Jurkat, Clone E6-1 (cell line): Measurements from ENCODE around the gene GALNT12. TPM values are rescaled to one million over a fixed set of nuclear protein-coding genes. Genes with fewer than 3 reads are reported as not detected.
A peak's percentile ranks its signal among the peaks of the same experiment; 100 is the strongest.

ENCODE experiments used
- DNase-seq: peaks from one replicate; pipeline ENCODE4 v3.0.0-alpha.2; 2011; ENCODE audit warnings: low read depth, low spot score
- H3K4me3 ChIP-seq: 2 replicates; pipeline ENCODE4 v1.5.1; 2011; ENCODE audit warnings: mild to moderate bottlenecking, low read length, control low read depth, moderate library complexity
- polyA plus RNA-seq: library from polyadenylated mRNA; unstranded; fragments of >200 nt; gene quantifications from one replicate; pipeline ENCODE4 v1.2.1, GENCODE V29; 2012; ENCODE audit warnings: missing spikeins; ENCODE audit not compliant: insufficient read length, insufficient read depth

GALNT12 gene, protein sequence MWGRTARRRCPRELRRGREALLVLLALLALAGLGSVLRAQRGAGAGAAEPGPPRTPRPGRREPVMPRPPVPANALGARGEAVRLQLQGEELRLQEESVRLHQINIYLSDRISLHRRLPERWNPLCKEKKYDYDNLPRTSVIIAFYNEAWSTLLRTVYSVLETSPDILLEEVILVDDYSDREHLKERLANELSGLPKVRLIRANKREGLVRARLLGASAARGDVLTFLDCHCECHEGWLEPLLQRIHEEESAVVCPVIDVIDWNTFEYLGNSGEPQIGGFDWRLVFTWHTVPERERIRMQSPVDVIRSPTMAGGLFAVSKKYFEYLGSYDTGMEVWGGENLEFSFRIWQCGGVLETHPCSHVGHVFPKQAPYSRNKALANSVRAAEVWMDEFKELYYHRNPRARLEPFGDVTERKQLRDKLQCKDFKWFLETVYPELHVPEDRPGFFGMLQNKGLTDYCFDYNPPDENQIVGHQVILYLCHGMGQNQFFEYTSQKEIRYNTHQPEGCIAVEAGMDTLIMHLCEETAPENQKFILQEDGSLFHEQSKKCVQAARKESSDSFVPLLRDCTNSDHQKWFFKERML
- polyA plus RNA-seq, result 27.5 TPM

DNA sequence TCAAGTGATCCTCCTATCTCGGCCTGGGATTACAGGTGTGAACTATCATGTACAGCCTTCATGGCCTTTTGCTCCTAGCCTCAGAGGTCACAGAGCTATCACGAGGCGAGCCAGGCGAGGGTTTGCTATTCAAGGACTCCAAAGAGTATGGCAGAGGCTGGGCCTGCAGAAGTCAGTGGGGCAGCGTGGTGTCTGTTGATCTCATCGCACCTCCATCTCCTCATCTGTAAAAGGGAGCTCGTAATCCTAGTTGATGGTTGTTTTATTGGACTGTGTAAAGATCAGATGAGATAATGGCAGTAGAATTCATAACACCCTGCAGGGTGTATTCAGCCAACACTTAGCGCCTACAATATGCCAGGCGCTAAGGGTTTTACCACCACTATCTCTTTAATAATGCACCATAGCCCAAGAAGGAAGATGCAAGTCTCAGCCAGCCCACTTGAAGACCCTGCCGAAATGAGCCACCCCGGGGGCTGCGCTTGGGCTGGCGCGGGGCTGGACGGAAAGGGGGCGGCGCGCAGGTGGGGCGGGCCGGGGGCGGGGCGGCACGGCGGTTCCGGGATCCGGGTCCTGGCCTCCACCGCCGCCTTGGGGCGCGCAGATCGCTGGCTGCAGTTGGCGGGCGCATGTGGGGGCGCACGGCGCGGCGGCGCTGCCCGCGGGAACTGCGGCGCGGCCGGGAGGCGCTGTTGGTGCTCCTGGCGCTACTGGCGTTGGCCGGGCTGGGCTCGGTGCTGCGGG, at the start of gene GALNT12:
TSS of gene GALNT12 (plus strand) at position 601 of the 744 bp plus-strand sequence. CDS start at position 630, 29 bp downstream.
- H3K4me3 ChIP-seq, result peak within 1 kb of the TSS; percentile 69
- no peak for DNase-seq

DNA sequence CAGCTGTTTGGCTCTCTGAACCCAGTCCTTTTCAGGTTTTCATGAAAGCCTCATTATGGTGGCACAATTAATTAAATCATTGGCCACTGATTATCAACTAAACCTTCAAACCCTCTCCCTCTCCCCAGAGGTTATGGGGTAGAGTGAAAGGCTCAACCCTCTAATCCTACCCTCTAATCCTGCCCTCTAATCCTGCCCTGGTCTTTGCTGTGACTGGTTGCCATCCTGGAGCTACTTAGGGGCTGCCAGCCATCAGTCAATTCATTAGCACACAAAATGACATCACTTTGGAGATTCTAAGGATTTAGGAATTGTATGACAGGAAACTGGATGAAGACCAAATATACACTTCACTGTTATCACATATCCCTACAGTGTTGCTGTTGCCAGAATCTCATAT, 47.2 kb upstream of the GALNT12 start:
- no peak overlapping the region for H3K4me3 ChIP-seq
- no peak for DNase-seq

DNA sequence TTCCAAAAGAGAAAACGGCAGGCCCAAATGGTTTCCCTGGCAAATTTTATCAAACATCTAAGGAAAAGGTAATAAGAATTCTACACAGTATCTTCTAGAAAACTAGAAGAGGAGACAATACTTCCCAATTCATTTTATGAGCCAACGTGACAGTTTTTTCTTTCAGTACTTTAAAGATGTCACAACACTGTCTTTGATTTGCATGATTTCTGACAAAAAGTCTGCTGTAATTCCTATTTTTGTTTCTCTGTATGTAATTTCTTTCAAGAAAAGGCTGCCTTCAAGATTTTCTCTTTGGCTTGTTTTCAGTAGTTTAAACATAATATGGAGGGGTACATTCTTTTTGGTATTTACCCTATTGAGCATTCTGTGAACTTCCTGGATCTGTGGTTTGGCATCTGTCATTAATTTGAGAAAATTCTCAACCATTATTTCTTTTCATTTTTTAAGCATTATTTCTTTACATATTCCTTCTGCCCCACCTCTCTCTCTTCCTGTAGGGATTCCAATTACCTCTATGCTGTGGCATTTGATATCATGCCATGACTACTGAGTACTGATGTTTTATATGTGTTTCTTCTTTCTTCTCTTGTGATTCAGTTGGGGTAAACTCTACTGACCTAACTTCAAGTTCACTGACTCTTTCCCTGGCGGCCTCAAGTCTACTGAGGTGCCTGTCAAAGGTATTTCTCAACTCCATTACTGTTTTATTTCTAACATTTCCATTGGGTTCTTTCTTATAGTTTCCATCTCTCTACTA, 43.3 kb upstream of the GALNT12 start:
- no peak for DNase-seq
- no peak overlapping the region for H3K4me3 ChIP-seq

DNA sequence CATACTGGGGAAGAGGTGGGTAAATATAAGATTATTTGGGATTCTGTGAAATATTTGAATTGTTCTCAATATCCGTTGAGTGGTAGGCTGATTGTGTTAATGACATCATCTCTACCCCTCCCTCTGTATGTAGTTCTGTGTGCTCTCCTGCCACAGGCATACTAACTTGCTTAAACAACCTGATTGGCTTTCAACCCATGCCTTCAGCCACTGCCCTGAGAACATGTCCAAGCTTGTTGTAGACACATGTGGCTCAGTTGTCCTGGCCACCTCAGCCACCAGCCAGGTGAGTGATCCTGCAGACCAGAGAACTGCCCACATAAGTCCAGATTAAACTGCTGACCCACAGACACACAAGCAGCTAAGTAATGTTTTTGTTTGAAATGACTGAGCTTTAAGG, 42.2 kb upstream of the GALNT12 start:
- DNase-seq, result no peak
- no peak overlapping the region for H3K4me3 ChIP-seq

DNA sequence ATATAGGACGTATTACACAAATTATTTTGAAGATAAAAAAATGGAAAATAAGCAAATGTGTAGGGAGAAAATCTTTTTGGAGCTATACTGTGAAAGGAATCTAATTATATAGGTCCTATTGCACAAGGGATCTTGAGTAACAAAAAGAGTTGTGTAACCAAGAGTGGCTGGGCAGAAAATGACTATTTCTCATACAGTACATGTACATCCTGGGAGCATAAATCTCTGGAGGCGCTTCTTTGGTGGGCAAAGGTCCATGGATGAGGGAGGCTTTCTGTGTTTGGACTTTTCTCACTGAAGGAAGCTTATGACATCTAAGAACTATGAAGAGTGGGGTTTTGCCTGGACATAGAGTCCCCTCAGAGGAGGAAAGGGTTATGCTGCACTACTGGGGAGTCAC, 40.9 kb upstream of the GALNT12 start:
- no peak for DNase-seq
- H3K4me3 ChIP-seq, result no peak overlapping the region

DNA sequence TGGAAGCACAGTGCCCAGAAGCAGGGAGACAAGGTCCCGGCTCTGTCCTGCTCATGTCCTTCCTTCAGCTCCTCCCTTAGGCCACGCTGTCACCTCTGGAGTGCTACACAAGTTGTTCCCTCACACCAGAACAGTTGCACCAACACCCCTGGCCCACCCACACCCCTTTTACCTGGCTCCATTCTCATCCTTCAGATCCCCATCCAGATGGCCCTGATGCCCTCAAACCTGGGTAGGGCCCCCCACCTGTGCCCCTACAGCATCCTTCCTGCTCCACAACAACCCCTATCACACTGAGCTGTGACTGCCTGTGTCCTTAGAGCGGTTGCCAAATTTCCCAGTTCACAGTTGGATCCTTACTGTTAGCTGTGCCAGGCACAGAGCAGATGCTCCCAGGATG, 40.3 kb upstream of the GALNT12 start:
- DNase-seq, result no peak

DNA sequence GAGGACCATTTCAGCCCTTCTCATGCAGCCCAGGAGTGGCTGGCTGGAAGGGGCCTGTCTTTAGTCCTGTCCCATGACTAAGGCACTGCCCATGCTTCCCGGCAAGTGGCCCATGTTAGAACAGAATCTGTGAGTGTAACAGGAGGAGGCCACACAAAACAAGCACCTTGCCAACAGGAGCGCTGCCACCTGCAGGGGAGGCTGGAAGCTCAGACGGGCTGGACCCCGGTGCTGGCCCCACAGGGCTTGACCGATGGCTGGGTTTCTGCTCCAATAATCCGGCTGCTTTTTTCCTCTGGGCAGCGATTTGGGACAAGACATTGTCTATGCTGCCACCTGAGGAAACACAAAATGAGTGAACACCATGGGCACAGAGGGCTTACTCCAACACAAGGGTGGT, 39.6 kb upstream of the GALNT12 start:
- no peak for DNase-seq
- H3K4me3 ChIP-seq, result no peak overlapping the region

More for the DNA sequence above, 40.3 kb upstream of the GALNT12 start:
- no peak overlapping the region for H3K4me3 ChIP-seq

DNA sequence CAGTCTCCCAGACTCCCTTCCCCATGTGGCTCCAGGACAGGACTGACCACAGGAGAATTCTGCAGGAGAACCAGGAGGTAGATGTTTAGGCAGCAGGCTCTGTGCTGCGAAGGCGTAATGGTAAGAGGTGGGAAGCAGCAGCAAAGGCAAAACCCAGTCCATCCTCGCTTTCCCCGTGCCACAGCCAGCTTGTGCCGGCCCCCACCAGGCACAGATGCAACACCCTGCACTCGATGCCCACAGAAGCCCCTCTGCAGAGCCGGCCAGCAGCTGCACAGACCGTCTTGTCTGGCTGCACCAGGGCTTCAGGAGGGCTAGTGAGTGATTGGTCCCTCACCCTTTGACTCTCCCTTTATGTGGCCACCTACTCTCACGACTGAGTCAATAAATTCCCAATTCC, 39.1 kb upstream of the GALNT12 start:
- no peak overlapping the region for H3K4me3 ChIP-seq
- no peak for DNase-seq

DNA sequence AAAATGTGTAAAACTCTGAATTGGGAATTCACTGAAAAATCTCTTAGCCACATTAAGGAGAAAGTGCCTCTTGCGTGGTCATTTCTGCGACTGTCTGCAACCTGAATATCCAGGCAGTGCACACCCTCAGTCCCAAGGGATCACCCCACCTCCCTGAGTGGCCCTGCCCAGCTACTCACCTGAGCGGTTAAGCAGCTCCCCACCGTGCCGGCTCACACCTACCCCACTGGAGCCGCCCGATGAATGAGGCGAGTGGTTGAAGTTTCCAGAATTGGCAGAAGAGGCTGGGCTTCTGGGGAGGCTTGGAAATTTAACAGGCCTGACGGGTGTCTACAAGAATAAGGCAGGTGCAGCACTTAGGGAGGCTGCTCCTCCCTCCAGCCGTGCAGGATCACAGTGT, 36.8 kb upstream of the GALNT12 start:
- no peak overlapping the region for H3K4me3 ChIP-seq
- no peak for DNase-seq

DNA sequence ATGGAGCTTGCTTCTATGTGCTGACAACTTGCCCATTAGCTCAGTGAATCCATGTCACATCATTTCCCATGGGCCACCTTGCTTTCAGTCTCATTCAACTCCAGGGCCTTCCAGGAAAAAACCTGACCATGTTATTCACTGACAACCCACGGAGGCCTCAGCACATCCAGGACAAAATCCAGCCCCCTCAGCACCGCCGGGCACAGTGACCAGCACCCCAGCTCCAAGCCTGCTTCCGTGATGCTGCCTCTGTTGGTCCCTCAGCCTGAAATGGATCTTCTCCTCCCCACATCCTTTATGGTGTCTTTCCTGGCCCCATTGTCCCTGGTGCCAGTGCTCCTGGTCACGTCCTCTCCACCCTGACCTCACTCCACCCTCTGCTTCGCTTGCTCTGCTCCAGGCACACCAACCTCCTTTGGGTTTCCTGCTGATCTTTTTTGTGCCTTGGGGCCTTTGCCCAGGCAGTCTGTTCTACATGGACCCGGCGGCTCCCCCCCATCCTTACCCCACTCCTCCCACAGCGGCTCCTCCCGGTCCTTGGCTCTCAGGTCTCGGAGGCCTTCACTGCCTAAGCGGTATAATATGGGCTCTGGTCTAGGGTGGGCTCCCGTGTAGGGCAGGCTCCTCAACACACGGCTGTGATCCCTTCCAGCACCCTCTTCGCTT, 36.1 kb upstream of the GALNT12 start:
- DNase-seq, result no peak
- no peak overlapping the region for H3K4me3 ChIP-seq

DNA sequence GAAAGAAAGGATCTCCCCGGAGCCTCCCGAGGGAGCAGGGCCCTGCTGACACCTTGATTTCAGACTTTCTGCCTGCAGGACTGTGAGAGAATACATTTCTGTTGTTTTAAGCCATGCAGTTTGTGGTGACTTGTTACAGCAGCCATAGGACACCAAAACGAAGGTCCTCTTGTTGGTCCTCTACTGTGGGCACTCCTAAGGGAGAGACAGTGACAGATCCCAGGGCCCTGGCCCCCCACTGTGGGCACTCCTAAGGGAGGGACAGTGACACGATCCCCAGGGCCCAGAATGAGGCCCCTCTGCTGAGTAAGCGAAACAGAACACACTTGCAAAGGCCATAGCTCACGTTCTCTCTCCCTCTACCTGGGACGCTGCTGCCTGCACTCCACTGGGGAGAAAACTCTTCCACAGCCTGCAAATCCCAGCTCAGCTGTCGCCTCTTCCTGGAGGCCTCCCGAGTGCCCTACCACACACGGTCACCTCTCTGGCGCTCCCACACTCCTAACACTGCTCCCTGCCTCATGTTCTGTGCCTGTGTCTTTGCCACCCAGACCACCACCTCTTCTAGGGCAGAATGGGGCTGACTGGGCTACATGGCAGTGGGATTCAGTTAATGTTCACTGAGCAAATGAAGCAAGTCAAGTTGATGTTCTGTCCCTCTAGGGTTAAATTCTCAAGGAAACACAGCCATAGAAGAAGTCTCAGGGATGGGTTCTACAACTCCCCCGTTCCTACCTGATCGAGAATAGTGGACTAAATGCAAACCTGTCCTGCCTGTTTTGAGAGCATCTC, 34.9 kb upstream of the GALNT12 start:
- H3K4me3 ChIP-seq, result no peak overlapping the region
- DNase-seq, result no peak

DNA sequence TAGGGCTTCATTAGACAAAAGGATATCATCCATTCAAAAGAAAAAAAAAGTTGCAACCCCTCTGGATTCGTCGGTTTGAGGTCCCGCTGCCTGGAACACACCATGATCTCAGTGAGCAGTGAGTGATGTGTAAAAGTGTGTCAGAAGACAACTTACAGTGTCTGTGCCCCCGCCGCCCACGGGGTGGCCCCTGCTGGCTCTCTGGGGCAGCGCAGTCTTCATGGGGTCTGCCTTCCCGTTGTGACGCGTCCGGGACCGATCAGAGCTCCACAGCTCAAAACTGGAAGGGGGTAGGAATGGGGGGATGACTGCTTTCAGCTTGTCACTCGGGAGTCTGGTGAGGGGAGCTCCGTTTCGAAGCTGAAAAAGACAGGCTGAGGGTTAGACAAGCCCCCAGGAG, 33.7 kb upstream of the GALNT12 start:
- no peak for DNase-seq
- H3K4me3 ChIP-seq, result no peak overlapping the region

DNA sequence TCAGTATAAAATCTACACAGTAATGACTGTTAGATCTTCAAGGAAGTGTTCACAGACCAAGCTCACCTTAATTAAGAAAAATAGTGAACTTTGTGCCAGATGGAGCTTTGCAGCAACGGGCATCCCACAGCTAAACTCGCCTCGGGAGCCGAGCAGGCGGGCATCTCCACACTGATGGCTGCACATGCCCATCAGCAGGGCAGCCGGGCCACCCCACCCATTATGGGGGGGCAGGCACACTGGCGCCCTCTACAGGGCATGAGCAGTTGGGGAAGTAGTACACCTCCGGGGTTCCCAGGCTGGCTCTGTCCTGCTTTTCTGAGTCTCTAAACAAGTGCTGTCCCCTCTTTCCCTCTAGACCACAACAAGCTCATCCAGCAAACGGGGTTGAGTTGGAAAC, 32.7 kb upstream of the GALNT12 start:
- H3K4me3 ChIP-seq, result no peak overlapping the region

DNA sequence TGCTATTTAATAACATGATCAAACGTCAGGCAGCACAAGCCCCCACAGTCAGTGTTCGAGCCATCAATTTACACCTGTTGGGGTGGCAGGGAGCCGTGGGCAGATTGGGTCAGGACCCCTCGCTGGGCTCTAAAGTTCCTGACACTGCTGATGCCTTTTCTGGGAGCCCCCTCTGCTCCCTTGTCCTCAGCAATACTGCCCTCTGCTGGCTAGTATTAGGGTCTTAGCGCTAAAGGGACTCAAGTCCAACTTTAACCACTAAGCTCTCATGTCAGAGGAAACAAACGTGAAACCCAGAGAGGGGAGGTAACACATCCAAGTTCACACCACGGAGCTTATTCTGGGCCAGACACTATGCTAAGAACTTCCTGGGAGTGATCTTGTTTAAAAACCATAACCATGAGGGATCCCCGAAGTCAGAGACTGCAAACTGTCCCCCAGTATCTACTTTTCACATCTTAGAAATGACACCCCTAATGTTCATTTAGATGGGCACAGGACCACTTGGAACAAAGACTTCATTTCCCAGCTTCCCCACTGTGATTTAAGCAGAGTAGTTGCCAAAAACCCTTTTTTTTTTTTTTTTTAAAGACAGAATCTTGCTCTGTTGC, 31.5 kb upstream of the GALNT12 start:
- DNase-seq, result peak; percentile 53
- H3K4me3 ChIP-seq, result no peak overlapping the region

More for the DNA sequence above, 32.7 kb upstream of the GALNT12 start:
- no peak for DNase-seq

DNA sequence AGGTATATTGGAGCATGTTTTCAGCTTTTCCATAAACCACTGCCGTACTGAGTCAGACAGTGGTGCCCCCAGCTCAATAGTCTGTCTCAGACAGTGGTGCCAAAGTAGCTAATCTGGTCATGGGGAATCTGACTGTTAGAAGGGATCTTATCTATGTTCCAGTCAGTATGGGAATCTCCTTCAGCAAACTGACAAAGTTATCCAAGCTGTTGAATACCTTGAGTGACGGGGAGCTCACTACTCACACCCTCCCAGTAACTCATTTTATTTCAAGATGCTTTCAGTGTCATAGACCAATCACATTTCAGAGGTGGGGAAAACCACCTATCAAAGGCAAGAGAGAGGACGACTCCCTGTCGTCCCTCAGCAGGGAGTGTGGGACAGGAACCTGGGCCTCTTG, 29.9 kb upstream of the GALNT12 start:
- H3K4me3 ChIP-seq, result no peak overlapping the region
- DNase-seq, result no peak

DNA sequence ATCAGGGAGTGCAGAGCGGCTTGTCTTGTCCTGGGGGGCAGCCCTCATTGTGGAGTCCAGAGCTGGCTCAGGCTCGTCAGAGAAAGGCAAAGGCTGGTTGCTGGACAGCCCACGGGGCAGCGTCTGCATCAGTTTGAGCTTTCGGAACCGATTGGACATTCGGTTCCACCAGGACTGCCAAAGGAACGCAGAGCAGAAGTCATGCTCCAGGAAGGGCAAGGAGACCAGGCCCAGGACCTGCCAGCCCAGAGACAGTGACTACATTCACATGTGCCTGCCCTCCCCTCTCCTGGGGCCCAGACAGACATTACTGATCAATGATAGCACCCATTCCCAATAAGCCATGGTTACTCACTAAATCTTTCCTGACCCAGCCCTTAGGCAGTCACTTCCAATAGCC, 29.2 kb upstream of the GALNT12 start:
- H3K4me3 ChIP-seq, result no peak overlapping the region
- no peak for DNase-seq

DNA sequence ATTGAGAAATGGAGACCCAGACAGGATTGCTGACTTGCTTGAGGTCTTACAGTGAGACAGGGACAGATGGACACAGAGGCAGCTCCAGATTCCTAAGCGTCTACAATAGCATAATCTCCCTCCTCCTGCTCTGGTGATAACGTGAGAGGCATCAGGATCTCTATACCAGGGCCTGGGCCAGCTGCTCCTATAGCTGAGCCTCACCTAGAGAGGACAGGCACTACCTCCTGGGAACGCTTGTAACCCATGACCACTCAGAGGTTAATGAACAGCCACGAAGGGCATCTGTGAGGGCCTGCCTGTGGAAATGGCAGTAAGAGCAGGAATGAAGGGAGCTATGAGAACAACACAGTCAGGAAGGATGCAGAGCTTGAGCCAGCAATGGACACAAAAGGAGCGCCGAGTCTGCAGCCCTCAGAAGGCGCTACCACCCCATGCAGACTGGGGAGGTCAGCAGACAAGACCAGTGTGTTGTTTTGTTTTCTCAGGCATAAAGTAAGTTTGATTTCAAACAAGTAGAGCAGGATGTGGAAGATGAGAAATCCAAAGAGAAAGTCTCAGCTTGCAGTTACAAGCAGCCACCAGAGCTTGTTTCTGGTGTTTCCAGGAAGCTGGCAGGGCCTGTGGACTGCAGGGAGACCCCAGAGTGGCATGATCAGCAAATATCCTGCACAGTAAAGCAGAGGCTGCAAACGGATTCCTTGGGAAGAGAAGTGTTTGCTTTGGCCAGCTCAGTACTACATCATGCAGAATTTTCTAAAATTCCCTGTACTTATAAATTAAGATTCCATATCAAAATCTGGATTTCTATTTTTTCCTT, 28.5 kb upstream of the GALNT12 start:
- no peak overlapping the region for H3K4me3 ChIP-seq
- DNase-seq, result no peak
